ENCODE results near the gene RRP15. TPM values are rescaled to one million over a fixed set of nuclear protein-coding genes. Genes with fewer than 3 reads are reported as not detected.

The RRP15 gene
- total RNA-seq, 4 donors from 2014 or later = 13.1 to 27.4 (median 18.8) TPM

- Histone ChIP-seq H3K27ac (peak overlapping the region; percentile 51 to 80 (median 75)), H3K36me3 (no peaks in the 10 kb centered on the region), H3K4me3 (no peak overlapping the region), H3K27me3 (no peaks in the 10 kb centered on the region), H3K4me1 (peaks cover 47 to 55% of the 10 kb centered on the region in 2 donors), H3K9me3 (no peaks in the 10 kb centered on the region)
- no peak for DNase-seq
- no peak for ATAC-seq
- intact Hi-C loops (cut with DNase I; ENCODE audit: low total_unique reads) (no loop called here), in situ Hi-C loops (cut with MboI; ENCODE audit: low sequenced_read_pairs in 4 of 4) (loop anchor here in 1 of 4 donors (25.0 kb wide), 1 partner anchor 98 kb away; no protein-coding TSS in a partner anchor)
- no peak for TF ChIP-seq POLR2A (IDR thresholded peaks at IDR 0.05)
- TF ChIP-seq CTCF (IDR thresholded peaks at IDR 0.05 in 4 of 5, conservative IDR thresholded peaks at IDR 0.05 in 1 of 5) = no peak
These were observed 79.1 kb downstream of the RRP15 start for GRCh38 chr1:218364028-218364710.

- Histone ChIP-seq H3K27ac (peak overlapping the region; percentile 51 to 80 (median 75)), H3K27me3 (no peaks in the 10 kb centered on the region), H3K9me3 (no peaks in the 10 kb centered on the region), H3K4me3 (no peak overlapping the region), H3K4me1 (peaks cover 57 to 58% of the 10 kb centered on the region in 2 donors), H3K36me3 (no peaks in the 10 kb centered on the region)
- DNase-seq (peak; percentile 19 to 63), ATAC-seq (peak in 1 of 2 donors; percentile 40)
- TF ChIP-seq CTCF (IDR thresholded peaks at IDR 0.05 in 4 of 5, conservative IDR thresholded peaks at IDR 0.05 in 1 of 5) (no peak), POLR2A (IDR thresholded peaks at IDR 0.05) (no peak)
- in situ Hi-C loops (cut with MboI; ENCODE audit: low sequenced_read_pairs in 4 of 4) (loop anchor here in 1 of 4 donors (25.0 kb wide), 1 partner anchor 97 kb away; no protein-coding TSS in a partner anchor), intact Hi-C loops (cut with DNase I; ENCODE audit: low total_unique reads) (no loop called here)
These were observed 80.3 kb downstream of the RRP15 start for GRCh38 chr1:218365226-218365999.

- peaks cover 63 to 67% of the 10 kb centered on the region in 2 donors for H3K4me1 ChIP-seq
- no peaks in the 10 kb centered on the region for H3K9me3 ChIP-seq
- TF ChIP-seq POLR2A (IDR thresholded peaks at IDR 0.05) = no peak
- TF ChIP-seq CTCF (IDR thresholded peaks at IDR 0.05 in 4 of 5, conservative IDR thresholded peaks at IDR 0.05 in 1 of 5) = no peak
- no peak overlapping the region for H3K4me3 ChIP-seq
- in situ Hi-C loops (cut with MboI; ENCODE audit: low sequenced_read_pairs in 4 of 4) = loop anchor here in 1 of 4 donors (25.0 kb wide), 1 partner anchor 96 kb away; no protein-coding TSS in a partner anchor
- no peak for DNase-seq
- intact Hi-C loops (cut with DNase I; ENCODE audit: low total_unique reads) = no loop called here
- H3K27me3 ChIP-seq = no peaks in the 10 kb centered on the region
- H3K36me3 ChIP-seq = no peaks in the 10 kb centered on the region
- ATAC-seq = no peak
- H3K27ac ChIP-seq = peak overlapping the region; percentile 51 to 80 (median 75)
These were observed 81.4 kb downstream of the RRP15 start for GRCh38 chr1:218366322-218367052.

- in situ Hi-C loops (cut with MboI; ENCODE audit: low sequenced_read_pairs in 4 of 4) (loop anchor here in 1 of 4 donors (25.0 kb wide), 1 partner anchor 95 kb away; no protein-coding TSS in a partner anchor), intact Hi-C loops (cut with DNase I; ENCODE audit: low total_unique reads) (no loop called here)
- no peak for ATAC-seq
- H3K36me3 ChIP-seq = no peaks in the 10 kb centered on the region
- H3K27me3 ChIP-seq = no peaks in the 10 kb centered on the region
- TF ChIP-seq POLR2A (IDR thresholded peaks at IDR 0.05) = no peak
- TF ChIP-seq CTCF (IDR thresholded peaks at IDR 0.05 in 4 of 5, conservative IDR thresholded peaks at IDR 0.05 in 1 of 5) = no peak
- H3K4me3 ChIP-seq = no peak overlapping the region
- H3K4me1 ChIP-seq = peaks cover 63 to 68% of the 10 kb centered on the region in 2 donors
- H3K9me3 ChIP-seq = no peaks in the 10 kb centered on the region
- peak overlapping the region in 1 of 4 donors; percentile 77 for H3K27ac ChIP-seq
- no peak for DNase-seq
These were observed 82.0 kb downstream of the RRP15 start for GRCh38 chr1:218367118-218367517.

Measured in gastrocnemius medialis (tissue), 4 donors.